Central memory CD8-positive, alpha-beta T cell (primary cell): ENCODE measurements around the gene FAM200A.
"Not testable (repeated sequence)": the region's sequence is repeated elsewhere in the genome, so short reads cannot be mapped to it uniquely, and the experiment has no call there.

Experiments
- ATAC-seq: fragments of 150-1000 bp; cut with Tn5 transposase; replicated peaks from 2 replicates; pipeline ENCODE4 v1.10.0; 2022; ENCODE audit warnings: mild to moderate bottlenecking, moderate FRiP score, moderate number of reproducible peaks; ENCODE audit not compliant: poor library complexity, severe bottlenecking; ENCODE audit errors: extremely low read depth
- DNase-seq, 2 donors: peaks; one replicate each; pipeline ENCODE4 v3.0.0; 2021; ENCODE audit warnings: low spot score in 2 of 2
- H3K27ac Mint-ChIP-seq: one replicate; pipeline ENCODE4 v1.8.0; 2022; ENCODE audit warnings: low read depth, mild to moderate bottlenecking, moderate library complexity, mixed read lengths
- H3K27me3 Mint-ChIP-seq: one replicate; pipeline ENCODE4 v1.8.0; 2022; ENCODE audit warnings: mixed read lengths
- H3K36me3 Mint-ChIP-seq: one replicate; pipeline ENCODE4 v1.8.0; 2022; ENCODE audit warnings: mild to moderate bottlenecking, moderate library complexity, mixed read lengths; ENCODE audit not compliant: insufficient read depth
- H3K4me1 Mint-ChIP-seq: one replicate; pipeline ENCODE4 v1.8.0; 2022; ENCODE audit warnings: mixed read lengths
- H3K4me3 Mint-ChIP-seq: one replicate; pipeline ENCODE4 v1.8.0; 2022; ENCODE audit warnings: mild to moderate bottlenecking, moderate library complexity, mixed read lengths
- H3K9me3 Mint-ChIP-seq: one replicate; pipeline ENCODE4 v1.8.0; 2022; ENCODE audit warnings: mixed read lengths

The FAM200A gene

DNA sequence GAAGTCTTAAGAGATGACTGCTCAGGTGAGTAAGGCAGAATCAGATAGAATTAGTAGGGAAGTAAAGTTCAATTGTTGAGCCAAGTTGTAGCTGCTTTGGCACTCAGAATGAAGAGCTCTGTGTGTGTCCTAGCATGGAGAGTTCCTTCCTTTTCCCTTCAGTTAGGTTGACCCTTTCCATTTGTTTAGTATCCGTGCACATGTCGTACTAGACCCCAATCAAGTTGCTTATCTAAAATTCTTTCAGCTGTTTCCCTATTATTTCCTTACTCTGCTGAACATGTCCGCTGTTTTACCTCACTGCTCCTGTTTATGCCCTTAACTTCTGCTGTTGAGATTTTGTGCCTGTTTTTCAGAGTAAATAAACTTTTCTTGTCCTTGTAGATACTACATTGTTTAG lies 19.9 kb upstream of the FAM200A start:
- ATAC-seq (no peak), DNase-seq (no peak)
- Mint-ChIP-seq H3K36me3 (peaks cover 26% of the 10 kb centered on the region), H3K4me1 (peaks cover 4% of the 10 kb centered on the region), H3K27ac (peak overlapping the region; percentile 19), H3K9me3 (no peaks in the 10 kb centered on the region), H3K4me3 (no peak overlapping the region), H3K27me3 (no peaks in the 10 kb centered on the region)

DNA sequence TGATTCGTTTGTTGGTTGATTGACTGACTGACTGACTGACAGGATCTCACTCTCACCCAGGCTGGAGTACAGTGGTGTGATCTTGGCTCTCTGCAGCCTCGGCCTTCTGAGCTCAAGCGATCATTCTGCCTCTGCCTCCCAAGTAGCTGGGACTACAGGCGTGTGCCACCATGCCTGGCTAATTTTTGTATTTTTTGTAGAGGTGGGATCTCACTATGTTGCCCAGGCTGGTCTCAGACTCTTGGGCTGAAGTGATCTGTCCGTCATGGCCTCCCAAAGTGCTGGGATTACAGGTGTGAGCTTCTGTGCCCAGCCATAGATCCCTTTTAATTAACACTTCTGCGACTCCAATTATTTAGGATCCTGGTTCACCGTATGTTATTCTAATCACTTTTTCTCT lies 16.9 kb upstream of the FAM200A start:
- H3K27me3 Mint-ChIP-seq, H3K27ac Mint-ChIP-seq: not testable (repeated sequence)
- peaks cover 46% of the 10 kb centered on the region for H3K36me3 Mint-ChIP-seq

DNA sequence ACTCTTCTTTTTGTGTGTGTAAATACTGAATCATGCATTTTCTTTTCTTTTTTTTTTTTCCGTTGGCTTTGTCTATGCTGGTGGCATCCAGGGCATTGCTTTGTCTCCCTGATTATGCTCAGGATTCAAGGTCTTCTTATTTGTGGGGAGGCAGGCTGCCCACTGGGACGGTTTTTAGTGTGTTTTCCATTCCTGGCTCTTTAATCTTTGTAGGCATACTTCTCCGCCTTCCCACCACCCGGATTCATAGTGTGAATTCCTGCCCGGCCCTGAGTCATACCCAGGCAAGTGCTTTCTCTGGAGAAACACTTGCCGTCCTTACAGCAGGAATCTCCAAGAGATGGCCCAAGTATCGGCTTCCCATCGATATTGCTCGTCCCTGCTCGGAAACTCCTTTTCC lies 11.7 kb upstream of the FAM200A start:
- no peak overlapping the region for H3K4me3 Mint-ChIP-seq
- peaks cover 62% of the 10 kb centered on the region for H3K36me3 Mint-ChIP-seq
- H3K4me1 Mint-ChIP-seq: peaks cover 40% of the 10 kb centered on the region
- H3K9me3 Mint-ChIP-seq: no peaks in the 10 kb centered on the region
- no peak for DNase-seq
- H3K27ac Mint-ChIP-seq: peak overlapping the region; percentile 26
- ATAC-seq: no peak
- no peaks in the 10 kb centered on the region for H3K27me3 Mint-ChIP-seq

More for the DNA sequence above, 16.9 kb upstream of the FAM200A start:
- not testable (repeated sequence) for DNase-seq, H3K9me3 Mint-ChIP-seq, ATAC-seq, H3K4me3 Mint-ChIP-seq
- H3K4me1 Mint-ChIP-seq: peaks cover 14% of the 10 kb centered on the region

DNA sequence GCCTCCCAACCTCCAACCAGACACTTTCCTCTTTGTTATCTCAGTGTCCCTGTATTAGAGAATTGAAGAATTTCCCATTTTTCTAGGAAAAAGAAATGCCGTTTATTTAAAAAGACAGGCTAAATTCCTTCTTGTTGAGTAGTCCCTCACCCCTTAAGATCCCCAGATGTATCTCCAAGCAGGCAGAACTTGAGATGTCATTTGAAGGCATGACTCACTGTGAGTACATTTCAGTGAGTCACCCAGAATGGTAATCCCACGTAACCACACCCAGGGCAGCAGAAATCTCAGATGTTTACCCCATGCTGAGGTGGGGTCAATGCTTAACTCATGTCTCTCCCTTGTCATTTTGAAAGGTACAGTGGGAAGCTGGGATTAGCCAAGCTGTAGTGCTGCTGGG lies 10.9 kb upstream of the FAM200A start:
- no peak for ATAC-seq
- H3K27ac Mint-ChIP-seq: no peak overlapping the region
- no peaks in the 10 kb centered on the region for H3K9me3 Mint-ChIP-seq
- DNase-seq: no peak
- H3K27me3 Mint-ChIP-seq: no peaks in the 10 kb centered on the region
- no peak overlapping the region for H3K4me3 Mint-ChIP-seq
- H3K36me3 Mint-ChIP-seq: peaks cover 70% of the 10 kb centered on the region
- peaks cover 44% of the 10 kb centered on the region for H3K4me1 Mint-ChIP-seq

DNA sequence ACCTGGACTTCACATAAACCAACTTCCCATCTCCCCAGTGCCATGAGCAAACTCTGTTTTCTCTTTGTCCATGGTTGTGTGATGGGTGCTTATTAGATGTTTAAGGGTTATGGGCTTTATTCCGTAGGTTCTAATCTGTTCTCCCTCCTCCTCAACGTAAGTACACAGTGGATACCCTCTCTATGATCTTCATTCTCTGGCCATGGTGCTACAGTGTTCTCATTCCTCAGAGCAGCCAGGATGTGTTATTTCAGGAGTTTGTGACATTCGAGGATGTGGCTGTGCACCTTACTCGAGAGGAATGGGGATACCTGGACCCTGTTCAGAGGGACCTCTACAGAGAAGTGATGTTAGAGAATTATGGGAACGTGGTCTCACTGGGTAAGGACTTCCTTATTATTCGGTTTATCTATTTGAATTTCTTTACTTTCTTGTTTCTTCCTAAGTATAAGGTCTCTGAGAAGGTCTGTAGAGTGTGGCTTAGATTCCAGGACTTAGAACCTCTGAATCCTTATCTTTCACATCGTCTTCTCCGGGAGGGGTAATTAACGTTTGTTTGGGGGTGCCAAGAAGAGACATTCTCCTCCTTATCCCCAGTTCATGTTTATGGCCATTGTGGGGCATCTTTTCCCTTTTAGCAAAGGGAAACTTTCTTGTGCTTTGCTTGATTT lies 10.3 kb upstream of the FAM200A start:
- Mint-ChIP-seq H3K9me3 (no peaks in the 10 kb centered on the region), H3K27ac (no peak overlapping the region), H3K36me3 (peaks cover 66% of the 10 kb centered on the region), H3K27me3 (no peaks in the 10 kb centered on the region), H3K4me3 (no peak overlapping the region), H3K4me1 (peaks cover 48% of the 10 kb centered on the region)
- DNase-seq: no peak
- no peak for ATAC-seq

DNA sequence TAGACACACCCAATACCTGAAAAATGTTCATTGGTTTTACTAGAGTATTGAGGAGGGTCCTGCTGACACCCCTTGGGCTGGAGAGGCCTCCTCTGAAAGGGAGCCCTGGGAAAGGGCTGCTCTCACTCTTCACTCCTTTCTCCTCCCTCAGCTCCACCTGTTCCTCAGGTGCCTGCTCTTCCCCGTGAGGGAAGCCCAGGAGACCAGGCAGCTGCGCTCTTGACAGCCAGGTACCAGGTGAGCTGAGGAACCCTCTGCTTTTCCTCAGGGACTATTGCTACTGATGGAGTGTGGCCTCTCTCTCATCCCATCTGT lies 9.8 kb upstream of the FAM200A start:
- Mint-ChIP-seq H3K4me1 (peaks cover 51% of the 10 kb centered on the region), H3K9me3 (no peaks in the 10 kb centered on the region), H3K27me3 (no peaks in the 10 kb centered on the region), H3K4me3 (no peak overlapping the region), H3K36me3 (peaks cover 66% of the 10 kb centered on the region), H3K27ac (no peak overlapping the region)
- ATAC-seq: no peak
- DNase-seq: no peak

DNA sequence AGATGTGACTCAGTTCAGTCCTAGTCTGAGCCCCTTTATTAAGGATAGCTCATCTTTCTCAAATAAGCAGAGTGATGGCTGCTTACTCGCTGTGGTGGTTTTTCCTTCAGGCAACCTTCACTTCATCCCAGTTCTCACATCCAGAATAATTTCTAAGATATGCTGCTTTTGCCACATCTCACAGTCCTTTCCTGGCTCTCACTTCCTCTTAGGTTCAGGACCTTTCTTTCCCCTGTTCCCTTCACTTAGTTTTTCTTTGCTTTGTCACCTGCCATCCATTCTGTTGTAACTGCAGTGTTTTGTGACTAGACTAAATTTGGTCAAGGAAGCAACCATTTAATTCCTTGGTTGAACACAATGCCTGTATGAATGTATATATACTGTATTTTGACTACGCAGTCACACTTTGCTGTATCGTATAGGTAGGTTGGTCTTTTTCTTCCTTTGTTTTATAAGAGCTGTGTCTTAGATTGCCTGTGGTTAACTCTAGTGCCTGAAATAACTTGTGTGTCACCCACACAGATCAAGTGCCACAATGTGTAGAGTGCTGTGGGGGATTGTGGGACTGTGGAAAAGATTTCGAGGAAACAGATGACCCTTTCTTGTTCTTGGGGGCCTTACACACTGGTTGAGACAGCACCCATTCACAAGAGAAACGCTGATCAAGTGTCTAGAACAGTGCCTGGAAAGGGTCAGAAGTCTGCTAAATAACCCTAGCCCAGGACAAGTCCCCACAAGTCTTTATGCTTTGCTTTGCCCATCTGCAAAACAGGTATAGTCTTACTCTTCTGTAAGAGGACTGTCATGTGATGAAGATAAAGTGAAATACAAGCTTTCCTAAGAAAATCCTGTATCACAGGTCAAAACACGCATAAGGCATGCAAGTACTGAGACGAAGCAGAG lies 9.2 kb upstream of the FAM200A start:
- peaks cover 51% of the 10 kb centered on the region for H3K4me1 Mint-ChIP-seq
- H3K9me3 Mint-ChIP-seq: no peaks in the 10 kb centered on the region
- no peak for DNase-seq
- ATAC-seq: no peak
- H3K27ac Mint-ChIP-seq: peak overlapping the region; percentile 24
- peak overlapping the region; percentile 85 for H3K4me3 Mint-ChIP-seq
- peaks cover 65% of the 10 kb centered on the region for H3K36me3 Mint-ChIP-seq
- no peaks in the 10 kb centered on the region for H3K27me3 Mint-ChIP-seq

DNA sequence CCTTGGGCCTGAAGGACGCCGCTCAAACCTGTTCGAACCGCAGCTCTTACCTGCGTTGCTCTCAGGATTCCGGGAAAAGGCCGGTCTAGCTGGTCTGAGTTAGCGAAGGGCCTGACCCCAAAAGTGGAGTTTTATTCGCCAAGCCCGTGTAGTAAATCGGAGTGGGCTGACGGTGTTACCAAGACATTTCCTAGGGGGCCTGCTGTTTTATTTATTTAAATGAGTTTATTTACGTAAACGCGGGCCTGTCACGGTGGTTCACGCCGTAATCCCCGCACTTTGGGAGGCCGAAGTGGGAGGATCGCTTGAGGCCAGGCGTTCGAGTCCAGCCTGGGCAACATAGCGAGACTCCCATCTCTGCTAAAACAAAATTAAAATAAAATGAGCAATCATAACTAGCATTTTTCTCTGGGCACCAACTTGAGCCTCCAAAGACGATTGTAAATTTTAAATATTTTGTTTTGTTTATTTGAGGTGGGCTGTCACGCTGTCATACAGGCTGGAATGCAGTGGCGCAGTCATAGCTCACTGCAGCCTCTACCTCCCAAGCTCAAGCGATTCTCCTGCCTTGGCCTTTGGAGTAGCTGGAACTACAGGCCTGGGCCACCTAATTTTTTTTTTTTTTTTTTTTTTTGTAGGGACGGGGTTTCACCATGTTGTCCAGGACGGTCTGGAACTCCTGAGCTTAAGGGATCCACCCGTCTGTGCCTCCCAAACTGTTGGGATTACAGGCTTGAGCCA lies 7.4 kb upstream of the FAM200A start:
- H3K4me1 Mint-ChIP-seq: peaks cover 58% of the 10 kb centered on the region
- DNase-seq (peak in 1 of 2 donors; percentile 13), ATAC-seq (peak; percentile 1)
- no peaks in the 10 kb centered on the region for H3K27me3 Mint-ChIP-seq
- peak overlapping the region; percentile 85 for H3K4me3 Mint-ChIP-seq
- H3K36me3 Mint-ChIP-seq: peaks cover 53% of the 10 kb centered on the region
- H3K27ac Mint-ChIP-seq: peak overlapping the region; percentile 94
- H3K9me3 Mint-ChIP-seq: no peaks in the 10 kb centered on the region

DNA sequence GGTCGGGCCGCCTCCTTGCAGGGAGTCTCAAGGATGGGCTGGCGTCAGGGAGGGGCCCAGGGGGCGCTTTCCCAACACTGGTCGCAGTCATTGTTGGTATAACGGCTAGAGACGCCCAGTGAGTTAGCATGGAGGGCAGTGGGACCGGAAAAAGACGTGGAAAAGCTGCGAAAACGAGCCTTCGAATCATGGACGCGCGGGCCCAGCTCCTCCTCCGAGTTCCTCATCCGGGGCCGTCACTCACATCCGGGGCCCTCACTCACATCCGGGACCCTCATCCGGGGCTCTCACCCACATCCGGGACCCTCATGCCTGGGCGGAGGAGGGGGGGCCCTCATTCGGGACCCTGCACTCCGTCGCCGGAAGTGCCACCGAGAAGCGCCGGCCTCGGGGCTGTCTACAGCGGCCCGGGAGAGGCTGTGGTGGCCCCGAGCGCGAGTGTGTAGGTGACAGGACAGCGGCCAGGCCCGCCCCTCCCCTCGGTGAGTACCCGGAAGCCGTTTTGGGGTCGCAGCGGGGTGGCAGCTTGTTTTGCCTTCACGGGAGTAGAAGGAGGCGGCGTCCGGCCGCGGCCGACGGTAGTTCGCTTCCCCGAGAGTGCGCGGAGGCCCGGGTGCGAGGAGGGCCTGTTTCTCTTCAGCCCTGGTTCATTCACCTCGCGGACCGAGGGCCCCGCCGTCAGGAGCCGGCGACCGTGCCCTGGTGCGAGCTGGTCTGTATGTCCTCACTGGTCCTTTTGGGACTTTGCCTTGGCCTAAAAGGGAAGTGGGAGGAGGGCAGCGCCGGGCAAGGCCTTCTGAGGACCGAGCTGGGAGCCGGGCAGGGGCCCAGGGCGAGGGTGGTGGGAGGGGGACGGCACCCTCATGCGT lies 6.6 kb upstream of the FAM200A start, which contains the start of gene ZNF655:
ZNF655 (plus strand) TSS at position 337 of the 869 bp plus-strand sequence. CDS start 1,918 bp downstream, outside the sequence.
- Mint-ChIP-seq H3K27me3 (no peaks in the 10 kb centered on the region), H3K27ac (peak within 1 kb of the TSS; percentile 94), H3K4me1 (peaks cover 50% of the 10 kb centered on the region), H3K36me3 (peaks cover 47% of the 10 kb centered on the region), H3K9me3 (no peaks in the 10 kb centered on the region), H3K4me3 (peak within 1 kb of the TSS; percentile 85)
- DNase-seq (peak; percentile 85 to 94), ATAC-seq (peak; percentile 91)

DNA sequence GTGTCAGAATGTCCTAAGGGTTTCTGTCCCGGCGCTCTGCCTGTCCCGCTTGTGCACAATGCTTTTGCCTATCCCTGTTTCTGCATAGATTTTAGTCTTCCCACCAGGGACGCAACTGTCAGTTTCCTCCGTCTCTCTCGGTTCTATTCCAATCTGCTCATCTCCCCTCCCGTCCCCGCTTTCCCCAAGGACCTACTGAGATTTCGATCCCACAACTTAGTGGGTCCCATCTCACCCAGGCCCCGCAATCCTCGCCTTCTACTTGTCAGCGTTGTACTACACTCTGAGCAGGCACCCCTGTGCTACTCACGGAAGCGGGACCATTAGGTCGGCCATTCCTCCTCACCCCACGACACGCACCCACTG lies 6.0 kb upstream of the FAM200A start:
- Mint-ChIP-seq H3K9me3 (no peaks in the 10 kb centered on the region), H3K4me1 (peaks cover 54% of the 10 kb centered on the region)

DNA sequence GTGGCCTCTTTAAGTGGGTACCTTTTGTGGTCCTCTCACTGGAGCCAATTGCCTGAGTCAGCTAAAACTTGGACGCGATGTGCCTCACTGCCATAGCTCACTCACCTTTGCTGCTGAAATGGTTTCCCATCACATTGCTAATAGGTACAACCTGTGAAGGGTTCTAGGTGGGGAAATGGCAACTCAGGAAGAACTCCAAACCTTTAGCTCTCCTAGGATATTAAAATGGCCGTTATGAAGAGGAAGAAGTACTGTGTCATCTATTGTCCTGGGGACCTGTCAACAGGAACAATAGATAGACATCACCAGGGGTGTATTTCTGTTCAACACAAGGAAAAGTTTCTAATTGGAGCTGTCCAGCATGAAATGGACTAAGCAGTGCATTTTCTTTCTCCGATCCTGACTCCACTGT lies 5.3 kb upstream of the FAM200A start:
- peaks cover 34% of the 10 kb centered on the region for H3K36me3 Mint-ChIP-seq
- no peaks in the 10 kb centered on the region for H3K27me3 Mint-ChIP-seq
- H3K4me3 Mint-ChIP-seq: peak overlapping the region; percentile 85
- peaks cover 52% of the 10 kb centered on the region for H3K4me1 Mint-ChIP-seq
- ATAC-seq (no peak), DNase-seq (no peak)
- H3K9me3 Mint-ChIP-seq: no peaks in the 10 kb centered on the region
- H3K27ac Mint-ChIP-seq: peak overlapping the region; percentile 94

More for the DNA sequence above, 6.0 kb upstream of the FAM200A start:
- Mint-ChIP-seq H3K4me3 (peak overlapping the region; percentile 85), H3K36me3 (peaks cover 41% of the 10 kb centered on the region), H3K27ac (peak overlapping the region; percentile 94), H3K27me3 (no peaks in the 10 kb centered on the region)
- ATAC-seq: peak; percentile 67
- no peak for DNase-seq

DNA sequence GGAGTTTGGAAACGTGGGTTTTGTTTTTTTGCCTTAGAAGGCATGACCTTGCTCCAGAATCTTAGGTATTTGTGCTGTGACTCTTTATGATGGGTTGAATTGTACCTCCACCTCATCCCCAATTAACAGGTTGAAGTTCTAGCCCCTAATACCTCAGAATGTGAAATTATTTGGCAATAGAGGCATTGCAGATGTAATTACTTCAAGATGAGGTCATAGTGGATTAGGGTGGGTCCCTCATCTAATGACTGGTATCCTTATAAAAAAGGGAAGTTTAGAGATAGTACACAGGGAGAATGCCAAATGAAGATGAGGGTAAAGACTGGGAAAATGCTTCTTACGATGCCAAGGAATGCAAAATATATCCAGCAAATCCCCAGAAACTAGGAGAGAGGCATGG lies 3.0 kb upstream of the FAM200A start:
- Mint-ChIP-seq H3K36me3 (peaks cover 31% of the 10 kb centered on the region), H3K27me3 (no peaks in the 10 kb centered on the region), H3K9me3 (no peaks in the 10 kb centered on the region), H3K27ac (no peak overlapping the region), H3K4me1 (peaks cover 49% of the 10 kb centered on the region), H3K4me3 (no peak overlapping the region)
- ATAC-seq: no peak
- DNase-seq: no peak
